ENCODE measurements around the gene COPS4. TPM values are rescaled to one million over a fixed set of nuclear protein-coding genes. Genes with fewer than 3 reads are reported as not detected.
A peak's percentile ranks its signal among the peaks of the same experiment; 100 is the strongest.

The COPS4 gene
- total and polyA plus RNA-seq, 10 donors = 20.0 to 35.1 (median 25.9) TPM

DNA sequence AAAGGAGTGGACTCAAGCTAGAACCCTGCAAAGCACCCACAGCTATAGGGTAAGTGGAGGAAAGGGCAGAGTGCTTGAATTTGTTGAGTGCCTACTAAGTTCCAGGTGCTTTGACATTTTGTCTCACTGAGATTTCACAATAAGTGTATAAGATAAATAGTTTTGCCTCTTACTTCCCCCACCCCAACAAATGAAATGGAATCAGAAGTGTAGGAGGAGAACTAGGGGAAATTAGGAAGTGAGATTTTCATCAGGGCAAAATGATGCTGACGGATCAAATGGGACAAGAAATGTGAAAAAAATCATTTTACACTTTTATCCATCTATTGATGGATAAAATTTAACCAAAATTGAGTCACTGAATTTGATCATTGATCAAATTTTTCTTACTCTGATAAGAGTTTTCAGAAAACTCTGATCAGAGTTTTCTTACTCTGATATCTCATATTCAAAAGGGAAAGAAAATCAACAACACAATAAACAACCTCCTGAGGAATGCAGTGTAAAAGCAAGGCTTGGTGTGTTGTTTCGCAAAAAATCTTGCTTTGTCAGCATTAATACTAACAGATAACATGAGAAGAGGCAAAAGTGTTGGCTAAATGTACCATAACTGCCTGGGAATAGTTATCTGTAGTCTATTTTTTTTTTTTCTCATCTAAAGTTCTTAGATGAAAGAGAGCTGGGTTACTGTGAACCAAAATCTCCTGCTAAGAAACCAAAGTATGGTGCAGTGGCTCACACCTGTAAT is 54.6 kb downstream of the COPS4 start:
- H3K9me3 ChIP-seq = no peaks in the 10 kb centered on the region
- intact Hi-C loops (cut with DNase I; ENCODE audit: low total_unique reads) = no loop called here
- no peaks in the 10 kb centered on the region for H3K27me3 ChIP-seq (replicated peaks in 1 of 7)
- no peak overlapping the region for H3K4me3 ChIP-seq
- H3K36me3 ChIP-seq = peaks cover 0 to 99% (median 46%) of the 10 kb centered on the region in 6 donors
- DNase-seq = no peak
- TF ChIP-seq POLR2A (IDR thresholded peaks at IDR 0.05) = no peak
- no peak for TF ChIP-seq POLR2AphosphoS5 (IDR thresholded peaks at IDR 0.05)
- no peak for TF ChIP-seq CTCF (IDR thresholded peaks at IDR 0.05 in 8 of 11, conservative IDR thresholded peaks at IDR 0.05 in 3 of 11)
- peaks cover 0 to 26% (median 7%) of the 10 kb centered on the region in 6 donors for H3K4me1 ChIP-seq
- 76 to 89% (median 81%) methylated on average over 2 of the region's 2 CpGs for WGBS, 5 donors
- peak overlapping the region in 1 of 8 donors; percentile 25 for H3K27ac ChIP-seq

GRCh38 chr4:83093060-83093640 is 58.2 kb downstream of the COPS4 start:
- peak overlapping the region in 2 of 8 donors; percentile 15 to 21 for H3K27ac ChIP-seq
- no peak overlapping the region for H3K4me3 ChIP-seq
- WGBS, 5 donors = 75 to 88% (median 85%) methylated on average over 6 of the region's 6 CpGs
- no peak for DNase-seq
- intact Hi-C loops (cut with DNase I; ENCODE audit: low total_unique reads) = no loop called here
- no peaks in the 10 kb centered on the region for H3K9me3 ChIP-seq
- peaks cover 0 to 41% (median 0%) of the 10 kb centered on the region in 6 donors for H3K4me1 ChIP-seq
- peak in 1 of 3 donors; percentile 36 for TF ChIP-seq POLR2AphosphoS5 (IDR thresholded peaks at IDR 0.05)
- no peak for TF ChIP-seq CTCF (IDR thresholded peaks at IDR 0.05 in 8 of 11, conservative IDR thresholded peaks at IDR 0.05 in 3 of 11)
- H3K36me3 ChIP-seq = peaks cover 2 to 100% (median 64%) of the 10 kb centered on the region in 6 donors
- H3K27me3 ChIP-seq (replicated peaks in 1 of 7) = no peaks in the 10 kb centered on the region

- peaks cover 0 to 61% (median 3%) of the 10 kb centered on the region in 6 donors for H3K4me1 ChIP-seq
- H3K4me3 ChIP-seq = no peak overlapping the region
- H3K36me3 ChIP-seq = peaks cover 2 to 100% (median 70%) of the 10 kb centered on the region in 6 donors
- no peak for DNase-seq
- 77 to 84% (median 81%) methylated on average over 2 of the region's 2 CpGs for whole genome bisulfite sequencing, 5 donors
- H3K27me3 ChIP-seq (replicated peaks in 1 of 7) = no peaks in the 10 kb centered on the region
- TF ChIP-seq CTCF (IDR thresholded peaks at IDR 0.05 in 8 of 11, conservative IDR thresholded peaks at IDR 0.05 in 3 of 11) = no peak
- TF ChIP-seq POLR2AphosphoS5 (IDR thresholded peaks at IDR 0.05) = no peak
- TF ChIP-seq POLR2A (IDR thresholded peaks at IDR 0.05) = no peak
- intact Hi-C loops (cut with DNase I; ENCODE audit: low total_unique reads) = no loop called here
- H3K9me3 ChIP-seq = no peaks in the 10 kb centered on the region
- H3K27ac ChIP-seq = no peak overlapping the region
These were observed 61.4 kb downstream of the COPS4 start for GRCh38 chr4:83096397-83096796.

- Histone ChIP-seq H3K27me3 (replicated peaks in 1 of 7) (no peaks in the 10 kb centered on the region), H3K36me3 (peaks cover 0 to 84% (median 59%) of the 10 kb centered on the region in 6 donors), H3K9me3 (no peaks in the 10 kb centered on the region), H3K4me3 (no peak overlapping the region), H3K4me1 (peaks cover 2 to 93% (median 36%) of the 10 kb centered on the region in 6 donors), H3K27ac (peak overlapping the region in 1 of 8 donors; percentile 45)
- DNase-seq = no peak
- 89 to 94% (median 93%) methylated on average over 7 of the region's 7 CpGs for WGBS, 5 donors
- no peak for TF ChIP-seq CTCF (IDR thresholded peaks at IDR 0.05 in 8 of 11, conservative IDR thresholded peaks at IDR 0.05 in 3 of 11)
- TF ChIP-seq POLR2AphosphoS5 (IDR thresholded peaks at IDR 0.05) = no peak
- no peak for TF ChIP-seq POLR2A (IDR thresholded peaks at IDR 0.05)
- intact Hi-C loops (cut with DNase I; ENCODE audit: low total_unique reads) = no loop called here
These were observed 70.0 kb downstream of the COPS4 start for GRCh38 chr4:83104991-83105390.

Data from spleen (tissue), 11 donors.